ACHN (cell line): ENCODE measurements around the gene EGLN3.
A peak's percentile ranks its signal among the peaks of the same experiment; 100 is the strongest.
"Not testable (repeated sequence)": the region's sequence is repeated elsewhere in the genome, so short reads cannot be mapped to it uniquely, and the experiment has no call there.

ENCODE experiments used
- DNase-seq: peaks from one replicate; pipeline ENCODE4 v3.0.0-alpha.2; 2015
- in situ Hi-C: cut with HindIII; loops from 2 replicates; pipeline ENCODE4 v1.10.0; 2017; ENCODE audit warnings: low sequenced_read_pairs, low pct_ligation_motif_present, low pct_unique_long_range_greater_than_20kb

Gene EGLN3

DNA sequence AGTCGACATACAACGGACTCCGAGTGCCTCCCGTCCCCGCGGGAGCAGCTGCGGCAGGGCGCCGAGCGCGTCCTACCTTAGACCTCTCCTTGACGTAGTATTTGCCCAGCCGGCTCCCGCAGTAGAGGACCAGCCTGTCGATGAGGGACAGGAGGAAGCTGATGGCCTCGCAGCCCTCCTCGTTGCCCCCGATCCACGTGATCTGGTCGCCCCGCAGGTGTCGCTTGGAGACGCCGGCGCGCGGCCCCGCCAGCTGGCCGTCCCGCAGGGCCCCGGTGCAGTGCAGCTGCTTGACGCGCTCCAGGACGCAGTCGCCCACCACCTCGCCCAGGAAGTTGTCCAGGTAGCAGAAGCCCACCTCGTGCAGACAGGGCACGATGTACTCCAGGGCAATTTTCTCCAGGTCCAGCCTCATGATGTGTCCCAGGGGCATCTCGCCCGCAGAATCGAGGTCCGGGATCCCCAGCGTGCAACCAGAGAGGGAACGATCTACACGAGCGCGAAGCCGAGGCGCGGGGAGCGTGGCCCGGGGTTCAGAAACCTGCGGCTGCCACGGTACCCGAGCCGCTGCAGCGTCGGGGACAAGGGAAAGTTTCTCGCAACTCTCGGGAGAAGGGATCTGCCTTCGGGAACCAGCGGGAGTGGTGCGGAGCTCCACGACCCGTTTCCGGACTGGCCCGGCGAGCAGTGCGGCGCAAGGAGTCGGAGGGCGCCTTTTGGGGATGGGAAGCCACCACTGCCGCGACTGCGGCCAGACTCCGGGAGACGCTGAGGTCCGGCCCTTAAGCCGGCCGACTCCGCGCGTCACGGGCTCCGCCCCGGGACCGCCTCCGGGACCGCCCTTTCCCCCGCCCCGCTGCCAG lies at the start of gene EGLN3:
EGLN3 (minus strand) TSS at position 755 of the 863 bp plus-strand sequence; CDS start at position 433, 322 bp downstream.
- in situ Hi-C loops: no loop called here

DNA sequence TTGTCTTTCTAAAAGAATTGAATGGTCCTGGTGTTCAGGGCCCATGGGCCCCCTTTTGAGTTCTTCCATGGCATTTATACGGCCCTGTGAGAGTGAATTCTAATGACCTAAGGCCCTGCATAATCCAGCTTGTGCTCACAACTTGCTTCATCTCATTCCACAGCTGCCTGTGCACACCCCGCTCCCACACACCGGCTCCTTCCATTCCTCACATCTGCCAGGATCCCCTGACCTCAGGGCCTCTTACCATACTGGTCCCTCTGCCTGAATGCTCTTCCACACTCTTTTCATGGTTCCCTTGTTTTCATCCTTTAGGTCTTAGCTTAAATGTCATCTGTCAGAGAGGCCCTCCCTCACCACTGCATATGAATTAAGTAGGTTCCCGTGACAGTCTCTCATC lies 49.5 kb upstream of the EGLN3 start:
- in situ Hi-C loops: no loop called here
- DNase-seq: no peak

More for the DNA sequence above, at the start of gene EGLN3:
- DNase-seq: peak; percentile 68

DNA sequence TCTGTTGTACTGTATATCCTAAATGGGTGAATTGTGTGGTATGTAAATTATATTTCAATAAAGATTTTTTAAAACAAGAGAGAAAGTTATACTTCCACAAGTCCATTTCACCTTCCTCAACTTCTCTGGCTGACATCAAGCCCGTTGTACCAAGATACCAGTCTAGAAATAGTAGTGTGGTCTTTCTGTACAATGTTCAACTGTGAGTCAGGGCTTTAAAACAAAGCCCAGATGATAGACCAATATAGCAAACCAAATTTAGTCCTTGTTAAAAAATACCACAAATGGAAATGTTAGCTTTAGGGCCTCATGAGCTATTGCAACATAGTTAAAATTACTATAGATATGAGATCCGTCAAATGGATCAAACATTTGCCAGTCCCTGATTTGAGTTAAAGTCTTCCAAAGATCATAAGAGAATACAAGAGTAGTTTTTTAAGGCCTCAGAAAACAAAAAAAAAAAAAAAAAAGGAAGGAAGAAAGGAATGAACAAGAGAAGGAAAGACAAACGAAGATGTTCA lies 49.0 kb upstream of the EGLN3 start:
- in situ Hi-C loops: no loop called here
- DNase-seq: no peak

DNA sequence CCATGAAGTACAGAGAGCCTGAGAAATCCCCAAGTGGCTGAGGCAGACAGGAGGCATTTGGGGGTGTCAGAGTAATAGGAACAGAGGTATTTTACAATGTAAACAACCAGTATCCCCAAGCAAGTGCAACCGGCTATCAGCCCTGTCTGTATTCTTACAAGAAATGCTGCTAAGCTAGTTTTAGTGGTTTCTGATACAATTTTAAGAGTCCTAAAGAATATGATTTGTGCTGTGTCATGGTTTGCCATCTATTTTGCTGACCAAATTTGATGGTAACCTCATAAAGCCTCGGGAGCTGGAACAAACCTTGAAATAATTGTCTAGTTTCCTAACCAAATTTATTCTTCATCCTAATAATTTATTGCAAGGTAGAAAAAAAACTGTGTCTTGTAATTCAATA lies 46.7 kb upstream of the EGLN3 start:
- no peak for DNase-seq
- in situ Hi-C loops: no loop called here

DNA sequence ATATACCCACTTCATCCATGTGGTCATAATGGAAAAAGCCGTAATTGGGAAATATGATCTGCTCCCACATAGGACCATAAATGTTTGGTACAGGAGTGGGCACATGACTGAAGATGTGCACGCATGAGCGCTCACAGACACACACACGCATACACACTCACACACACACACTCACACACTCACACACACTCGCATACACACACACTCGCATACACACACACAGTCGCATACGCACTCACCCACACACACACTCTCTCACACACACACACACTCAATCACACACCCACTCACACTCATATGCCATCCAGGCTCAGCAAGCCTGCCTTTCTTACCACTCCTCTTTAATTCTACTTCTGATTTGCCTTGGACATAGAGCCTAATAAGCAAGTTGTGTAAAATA lies 45.6 kb upstream of the EGLN3 start:
- in situ Hi-C loops: no loop called here
- no peak for DNase-seq

DNA sequence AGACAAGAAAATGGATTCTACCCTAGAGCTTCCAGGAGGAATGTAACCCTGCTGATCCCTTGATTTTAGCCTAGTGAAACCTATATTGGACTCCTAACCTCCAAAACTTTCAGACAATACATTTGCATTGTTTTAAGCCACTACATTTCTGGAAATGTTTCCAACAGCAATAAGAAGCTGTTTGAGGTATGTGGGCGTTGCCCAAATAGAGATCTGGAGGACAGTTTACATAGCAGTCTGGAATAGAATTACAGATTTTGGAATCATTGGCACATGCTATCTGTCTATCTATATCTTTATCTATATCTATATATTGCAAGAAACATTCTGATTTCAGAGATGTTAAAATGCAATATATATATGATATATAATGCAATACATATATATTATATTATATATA lies 42.4 kb upstream of the EGLN3 start:
- no peak for DNase-seq
- in situ Hi-C loops: no loop called here

DNA sequence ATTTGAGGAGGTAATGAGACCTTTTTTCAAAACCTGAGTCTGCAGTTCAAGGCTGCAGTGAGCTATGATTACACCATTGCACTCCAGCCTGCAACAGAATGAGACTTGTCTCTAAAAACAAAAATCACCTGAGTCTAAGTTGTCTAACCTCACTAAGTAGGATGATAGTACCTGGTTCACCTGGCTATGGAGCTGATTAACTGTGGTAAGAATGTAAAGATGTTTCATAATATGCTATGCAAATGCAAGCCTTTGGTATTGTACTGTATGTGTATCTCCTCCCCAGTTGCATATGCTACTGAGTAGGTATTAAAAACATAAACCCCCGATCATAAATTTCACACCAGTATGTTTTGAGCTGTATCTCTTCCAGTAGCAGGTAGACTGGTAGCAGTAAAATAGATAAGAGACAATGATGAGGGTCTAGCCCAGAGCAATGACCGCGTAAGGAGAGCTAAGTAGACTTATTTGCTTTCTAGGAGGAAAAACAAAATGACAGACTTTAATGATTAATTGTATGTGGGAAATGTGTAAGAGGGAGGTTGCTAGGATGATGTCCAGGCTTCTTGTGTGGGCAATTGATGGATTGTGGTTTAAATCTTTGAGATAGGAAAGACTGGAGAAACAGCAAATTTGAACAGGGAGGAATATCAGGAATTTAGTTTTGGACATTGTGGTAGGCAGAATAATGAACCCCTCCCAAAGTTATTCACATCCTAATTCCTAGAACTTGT lies 41.6 kb upstream of the EGLN3 start:
- DNase-seq: no peak
- in situ Hi-C loops: no loop called here

DNA sequence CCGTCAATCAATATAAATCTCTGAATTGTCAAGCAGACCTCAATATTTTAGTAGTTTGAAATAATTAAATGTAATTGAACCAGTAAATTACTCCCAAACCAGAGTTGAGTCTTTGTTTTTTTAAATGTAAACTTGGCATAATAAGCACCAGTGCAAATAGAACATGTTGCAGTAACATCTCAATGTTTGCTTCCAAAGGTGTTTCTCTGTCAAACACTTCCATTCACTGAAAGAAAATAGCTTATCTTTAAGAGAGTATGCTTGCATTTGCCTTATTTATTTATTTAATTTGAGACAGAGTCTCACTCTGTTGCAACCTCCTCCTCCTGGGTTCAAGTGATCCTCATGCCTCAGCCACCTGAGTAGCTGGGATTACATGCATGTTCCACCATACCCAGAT lies 39.9 kb upstream of the EGLN3 start:
- in situ Hi-C loops: no loop called here

DNA sequence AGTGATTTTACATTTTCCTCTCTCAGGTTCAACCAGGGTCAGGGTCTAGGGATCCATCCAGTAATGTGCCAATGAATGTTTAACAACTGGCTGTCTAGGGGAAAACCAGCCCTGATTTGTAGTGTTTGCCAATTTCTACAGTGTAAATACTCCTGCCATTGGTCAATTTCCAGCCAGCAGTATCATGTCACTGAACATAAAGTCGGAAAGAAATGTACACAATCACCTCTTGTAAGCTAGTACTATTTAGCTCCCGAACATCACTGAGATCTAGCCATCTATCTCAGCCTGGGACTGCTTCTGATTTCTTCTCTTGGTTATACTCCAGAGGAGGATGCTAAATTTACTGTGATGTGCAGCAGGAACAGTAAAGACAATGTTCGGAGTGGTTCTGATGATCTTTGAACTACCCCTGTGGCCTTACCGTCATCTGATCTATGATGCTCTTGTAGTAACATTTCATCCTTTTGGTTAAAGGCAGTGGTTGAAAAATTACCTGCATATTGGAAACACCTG lies 36.7 kb upstream of the EGLN3 start:
- in situ Hi-C loops: no loop called here
- DNase-seq: no peak

More for the DNA sequence above, 39.9 kb upstream of the EGLN3 start:
- DNase-seq: no peak

DNA sequence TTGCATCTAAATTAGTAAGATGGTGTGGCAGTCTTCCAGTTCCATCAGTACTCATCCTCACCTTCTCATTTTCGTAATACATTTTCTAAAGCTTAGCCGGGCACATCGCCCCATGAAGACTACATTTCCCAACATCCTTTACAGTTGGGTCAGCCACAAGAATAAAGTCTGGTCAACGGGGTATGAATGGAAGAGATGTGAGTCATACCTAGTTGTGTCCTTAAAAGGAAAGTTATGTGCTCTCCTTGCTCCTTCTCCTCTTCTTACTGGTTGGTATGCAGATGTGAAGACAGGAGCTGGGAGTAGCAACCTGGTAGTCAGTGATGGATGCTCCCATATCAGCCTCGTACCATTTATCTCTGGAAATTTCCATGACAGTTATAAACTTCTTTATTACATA lies 35.9 kb upstream of the EGLN3 start:
- peak; percentile 71 for DNase-seq
- in situ Hi-C loops: no loop called here

DNA sequence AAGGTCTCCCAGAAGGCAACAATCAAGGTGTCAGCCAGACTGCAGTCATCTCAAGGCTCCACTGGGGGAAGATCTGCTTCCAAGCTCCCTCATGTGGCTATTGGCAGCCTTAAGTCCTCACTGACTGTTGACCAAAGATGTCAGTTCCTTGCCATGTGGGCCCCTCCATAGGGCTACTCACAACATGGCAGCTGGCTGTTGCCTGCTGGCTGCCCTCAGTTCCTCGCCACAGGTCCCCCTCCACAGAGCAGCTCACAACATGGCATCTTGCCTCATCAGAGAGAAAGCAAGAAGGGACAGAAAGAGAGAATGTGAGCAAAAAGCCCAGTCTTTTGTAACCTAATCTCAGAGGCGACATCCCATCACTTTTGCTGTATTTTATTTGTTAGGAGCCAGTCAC lies 34.4 kb upstream of the EGLN3 start:
- in situ Hi-C loops: no loop called here
- no peak for DNase-seq

DNA sequence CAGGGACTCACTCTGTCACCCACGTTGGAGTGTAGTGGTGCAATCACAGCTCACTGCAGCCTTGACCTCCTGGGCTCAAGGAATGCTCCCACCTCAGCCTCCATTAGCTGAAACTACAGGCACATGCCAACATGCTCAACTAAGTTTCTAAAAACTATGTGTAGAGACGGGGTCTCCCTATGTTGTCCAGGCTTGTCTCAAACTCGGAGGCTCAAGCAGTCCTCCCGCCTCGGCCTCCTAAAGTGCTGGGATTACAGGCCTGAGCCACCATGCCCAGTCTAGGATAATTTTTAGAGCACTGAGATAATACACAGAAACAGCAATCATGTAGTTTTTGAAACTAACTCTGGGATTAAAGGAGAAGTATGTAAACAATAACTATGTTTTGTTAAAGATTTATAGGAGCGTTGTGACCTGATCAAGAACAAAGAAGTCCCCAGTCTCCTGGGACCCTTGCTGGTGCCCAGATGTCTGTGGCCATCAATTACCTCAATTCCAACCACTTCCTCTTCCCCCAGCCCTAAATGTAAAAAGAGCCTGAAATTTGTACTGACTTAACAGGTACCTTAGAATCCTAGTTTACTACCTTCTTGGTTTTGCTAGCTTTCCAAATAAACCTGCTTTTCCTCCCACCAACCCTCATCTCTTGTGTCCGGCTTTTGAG lies 28.9 kb upstream of the EGLN3 start:
- in situ Hi-C loops: no loop called here
- no peak for DNase-seq

DNA sequence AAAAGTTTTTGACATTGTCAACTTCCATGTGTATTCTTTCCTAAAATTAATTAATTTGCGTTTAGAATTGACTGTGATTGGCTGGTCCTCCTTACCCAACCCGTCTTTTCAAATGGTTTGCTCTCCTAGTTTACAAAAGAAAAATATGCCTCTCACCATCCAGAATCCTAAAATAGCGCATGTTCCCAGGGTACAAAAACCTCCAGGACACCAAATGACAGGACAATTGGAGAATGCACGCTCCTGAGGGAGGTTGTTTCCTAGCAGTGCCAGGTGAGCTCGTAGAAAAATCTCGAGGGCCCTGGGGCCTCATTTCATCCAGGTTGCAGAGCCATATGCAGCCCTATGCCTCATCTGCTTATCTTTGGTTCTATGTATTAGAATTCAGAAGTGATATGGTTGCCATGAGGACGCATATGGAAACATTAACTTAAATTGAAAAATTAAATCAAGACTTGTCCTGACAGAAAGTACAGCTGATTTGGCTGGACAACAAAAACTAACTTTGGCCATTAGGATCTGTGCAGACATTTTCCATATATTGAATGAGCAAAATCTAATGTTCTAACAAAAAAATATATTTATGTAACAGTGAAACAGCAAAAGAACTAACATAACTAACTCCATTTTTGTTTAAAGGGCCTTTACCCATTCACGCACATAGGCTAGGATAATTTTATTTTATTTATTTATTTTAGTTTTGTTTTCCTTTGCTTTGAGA lies 28.2 kb upstream of the EGLN3 start:
- no peak for DNase-seq
- in situ Hi-C loops: no loop called here

DNA sequence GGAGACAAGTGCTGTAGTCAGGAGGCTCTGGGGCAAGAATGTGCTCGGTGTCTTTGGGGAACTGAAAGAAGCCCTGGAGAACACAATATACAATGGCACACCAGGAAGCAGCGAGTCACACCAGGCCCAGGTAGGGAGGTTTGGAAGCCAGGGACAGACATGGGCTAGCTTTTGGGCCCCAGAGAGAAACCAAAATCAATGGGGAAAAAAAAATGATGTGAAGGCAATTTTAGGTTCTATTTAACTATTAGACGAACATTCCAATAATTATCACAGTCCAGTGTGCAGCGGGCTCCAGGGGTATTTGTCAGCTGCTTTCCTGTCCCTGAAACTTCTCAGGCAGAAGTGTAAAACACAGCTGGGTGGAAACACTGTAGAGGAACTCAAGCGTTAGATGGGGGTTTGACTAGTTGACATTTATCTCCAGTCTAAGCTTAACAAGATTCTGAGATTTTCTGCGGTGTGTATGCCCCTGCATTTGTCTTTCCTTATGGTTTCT lies 21.8 kb upstream of the EGLN3 start:
- no peak for DNase-seq
- in situ Hi-C loops: no loop called here

DNA sequence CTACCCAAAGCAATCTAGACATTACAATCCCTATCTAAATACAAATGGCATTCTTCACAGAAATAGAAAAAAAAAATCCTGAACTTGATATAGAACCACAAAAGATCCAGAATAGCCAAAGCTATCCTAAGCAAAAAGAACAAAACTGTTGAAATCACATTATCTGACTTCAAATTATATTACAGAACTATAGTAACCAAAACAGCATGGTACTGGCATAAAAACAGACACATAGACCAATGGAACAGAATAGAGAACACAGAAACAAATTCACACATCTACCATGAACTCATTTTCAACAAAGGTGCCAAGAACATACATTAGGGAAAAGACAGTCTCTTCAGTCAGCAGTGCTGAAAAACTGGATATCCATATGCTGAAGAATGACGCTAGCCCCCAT lies 19.0 kb upstream of the EGLN3 start:
- in situ Hi-C loops, DNase-seq: not testable (repeated sequence)

DNA sequence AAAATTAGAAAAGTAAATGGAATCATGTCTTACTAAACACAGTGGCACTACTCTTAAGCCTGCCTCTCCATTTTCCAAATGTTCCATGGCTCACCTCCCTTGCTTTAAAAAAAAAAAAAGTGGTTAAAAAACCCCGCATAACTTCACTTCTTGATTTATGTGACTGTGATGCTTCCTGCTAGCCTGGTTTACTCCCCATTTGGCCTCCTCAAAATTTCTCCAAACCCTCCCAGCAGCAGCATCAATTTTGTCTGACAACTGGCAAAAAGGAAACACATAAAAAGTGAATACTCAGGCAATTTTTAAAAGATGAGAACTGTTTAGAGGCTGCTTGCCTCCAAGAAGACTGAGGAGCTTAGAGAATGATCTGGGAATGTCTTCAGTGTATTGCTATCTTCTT lies 17.8 kb upstream of the EGLN3 start:
- no peak for DNase-seq
- in situ Hi-C loops: no loop called here

DNA sequence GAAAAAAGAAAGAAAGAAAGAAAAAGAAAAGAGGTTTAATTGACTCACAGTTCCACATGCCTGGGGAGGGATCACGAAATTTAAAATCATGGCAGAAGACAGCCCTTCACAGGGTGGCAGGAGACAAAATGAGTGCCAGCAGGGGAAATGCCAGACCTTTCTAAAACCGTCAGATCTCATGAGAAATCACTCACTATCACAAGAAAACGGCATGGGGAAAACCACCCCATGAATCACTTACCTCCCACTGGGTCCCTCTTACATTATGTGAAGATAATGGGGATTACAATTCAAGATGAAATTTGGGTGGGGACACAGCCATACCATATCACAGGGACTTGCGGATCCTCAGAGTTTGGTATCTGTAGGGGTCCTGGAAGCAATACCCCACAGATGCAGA lies 16.3 kb upstream of the EGLN3 start:
- in situ Hi-C loops: no loop called here

DNA sequence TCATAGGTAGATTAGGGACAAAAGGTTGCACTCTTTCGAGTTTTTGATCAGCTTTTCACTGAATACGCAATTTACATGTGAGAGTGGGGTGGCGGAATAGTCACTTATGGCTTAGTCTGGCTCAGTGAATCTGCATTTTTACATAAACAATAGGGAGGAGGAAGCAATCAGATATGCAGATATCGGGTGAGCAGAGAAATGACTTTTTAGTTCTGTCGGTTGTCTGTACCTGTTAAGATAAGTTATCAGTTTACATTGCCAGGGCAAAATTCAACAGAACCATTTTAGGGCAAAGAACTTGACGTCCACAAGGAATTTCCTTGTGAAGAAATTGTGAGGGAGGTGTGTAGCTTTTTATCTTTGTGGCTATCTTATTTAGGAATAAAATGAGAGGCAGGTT lies 15.4 kb upstream of the EGLN3 start:
- no peak for DNase-seq
- in situ Hi-C loops: no loop called here

More for the DNA sequence above, 16.3 kb upstream of the EGLN3 start:
- no peak for DNase-seq
